Activated T-cell treated with anti-CD3 and anti-CD28 coated beads, Interleukin-2, amount 50 U/mL, for 72 hours (primary cell): Measurements from ENCODE around the gene FBXL15. TPM values are rescaled to one million over a fixed set of nuclear protein-coding genes. Genes with fewer than 3 reads are reported as not detected.

Source experiments
- ATAC-seq, 2 donors: fragments of 150-1000 bp; cut with Tn5 transposase; replicated peaks in 1 of 2; 2 replicates each; pipeline ENCODE4 v1.10.0; 2021; ENCODE audit warnings: moderate library complexity in 2 of 2, mild to moderate bottlenecking in 1 of 2
- DNase-seq, 2 donors: peaks; one replicate each; pipeline ENCODE4 v3.0.0; 2021 to 2022; ENCODE audit warnings: mixed read lengths in 1 of 2
- H3K27ac Mint-ChIP-seq: one replicate; pipeline ENCODE4 v1.8.0; 2022; ENCODE audit warnings: mild to moderate bottlenecking, moderate library complexity, mixed read lengths
- H3K27me3 Mint-ChIP-seq: one replicate; pipeline ENCODE4 v1.8.0; 2022; ENCODE audit warnings: low read depth, mixed read lengths
- H3K36me3 Mint-ChIP-seq, 2 donors: one replicate each; pipeline ENCODE4 v1.8.0; 2022; ENCODE audit warnings: mixed read lengths in 2 of 2, mild to moderate bottlenecking in 1 of 2; ENCODE audit not compliant: insufficient read depth in 2 of 2
- H3K4me1 Mint-ChIP-seq: one replicate; pipeline ENCODE4 v1.8.0; 2022; ENCODE audit warnings: low read depth, mixed read lengths
- H3K4me3 Mint-ChIP-seq, 2 donors: one replicate each; pipeline ENCODE4 v1.8.0; 2022; ENCODE audit warnings: mild to moderate bottlenecking in 2 of 2, mixed read lengths in 2 of 2, moderate library complexity in 2 of 2
- H3K9me3 Mint-ChIP-seq, 2 donors: one replicate each; pipeline ENCODE4 v1.8.0; 2022; ENCODE audit warnings: mixed read lengths in 2 of 2
- total RNA-seq, 2 donors: library from RNA; stranded (reverse); gene quantifications; one replicate each; pipeline ENCODE4 v1.2.3, GENCODE V29; 2022

FBXL15 gene
- total RNA-seq, 2 donors from 2014 or later = 15.3 TPM

GRCh38 chr10:102419269-102420180 is 1.1 kb upstream of the FBXL15 start:
- Mint-ChIP-seq H3K36me3 (peaks cover 2% of the 10 kb centered on the region in 2 donors), H3K27me3 (peaks cover 26% of the 10 kb centered on the region), H3K9me3 (no peaks in the 10 kb centered on the region), H3K4me1 (peaks cover 34% of the 10 kb centered on the region), H3K27ac (peak overlapping the region; percentile 67), H3K4me3 (peak overlapping the region; percentile 88 to 99)
- DNase-seq (peak; percentile 74 to 76), ATAC-seq (no peak)

DNA sequence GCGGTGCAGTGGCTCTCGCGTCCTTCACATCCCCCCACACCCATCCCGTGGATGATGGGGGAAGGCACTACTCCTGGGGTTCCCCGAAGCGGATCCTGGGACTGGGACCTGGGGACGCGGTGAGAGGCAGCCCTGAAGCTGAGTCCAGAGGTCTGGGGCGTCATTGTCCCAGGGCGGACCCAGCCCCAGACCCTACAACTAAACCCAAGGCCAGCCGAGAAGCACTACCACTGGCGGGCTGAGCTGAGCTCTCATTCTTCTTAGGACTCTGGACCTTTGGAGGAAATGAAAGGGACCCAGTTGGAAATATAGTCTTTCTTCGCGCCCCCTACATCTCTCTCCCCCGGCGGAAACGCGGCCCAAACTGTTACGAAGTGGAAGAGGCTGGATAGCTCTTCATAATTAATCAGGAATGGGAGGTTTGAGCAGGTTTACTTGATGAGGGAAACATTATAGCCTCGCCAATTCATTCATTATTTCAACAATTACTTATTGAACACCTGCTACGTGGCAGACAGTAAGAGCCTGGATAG is 389 bp upstream of the FBXL15 start:
- Mint-ChIP-seq H3K36me3 (peaks cover 2% of the 10 kb centered on the region in 2 donors), H3K27me3 (peaks cover 26% of the 10 kb centered on the region), H3K27ac (peak overlapping the region; percentile 89), H3K4me3 (peak overlapping the region; percentile 88 to 99), H3K4me1 (peaks cover 34% of the 10 kb centered on the region), H3K9me3 (no peaks in the 10 kb centered on the region)
- DNase-seq (no peak), ATAC-seq (no peak)

DNA sequence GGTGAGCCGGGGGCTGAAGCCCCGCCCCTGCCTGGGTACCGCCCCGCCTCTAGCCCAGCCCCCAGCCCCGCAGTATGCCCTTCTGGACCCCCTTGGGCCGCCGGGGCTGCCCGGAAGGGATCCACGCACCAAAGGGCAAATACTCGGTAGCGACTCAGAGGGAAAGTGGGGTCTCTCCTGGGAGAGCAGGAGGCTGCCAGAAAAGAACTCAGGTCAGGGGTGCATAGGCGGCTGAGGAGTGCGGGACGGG is 796 bp downstream of the FBXL15 start:
- Mint-ChIP-seq H3K27me3 (peaks cover 26% of the 10 kb centered on the region), H3K36me3 (peaks cover 2% of the 10 kb centered on the region in 2 donors), H3K4me3 (peak overlapping the region; percentile 88 to 99), H3K9me3 (no peaks in the 10 kb centered on the region), H3K27ac (no peak overlapping the region), H3K4me1 (peaks cover 44% of the 10 kb centered on the region)
- ATAC-seq (no peak), DNase-seq (no peak)

- ATAC-seq (peak; percentile 8 to 17), DNase-seq (peak in 1 of 2 donors; percentile 52)
- Mint-ChIP-seq H3K27ac (peak overlapping the region; percentile 27), H3K9me3 (no peaks in the 10 kb centered on the region), H3K36me3 (peaks cover 2% of the 10 kb centered on the region in 2 donors), H3K4me1 (peaks cover 49% of the 10 kb centered on the region), H3K27me3 (peaks cover 24% of the 10 kb centered on the region), H3K4me3 (peak overlapping the region; percentile 88 to 99)
Observed at GRCh38 chr10:102421757-102422512, 1.3 kb downstream of the FBXL15 start.

- ATAC-seq = peak; percentile 18 to 25
- Mint-ChIP-seq H3K9me3 (no peaks in the 10 kb centered on the region), H3K4me1 (peaks cover 56% of the 10 kb centered on the region), H3K36me3 (peaks cover 2% of the 10 kb centered on the region in 2 donors), H3K4me3 (peak overlapping the region; percentile 88 to 99), H3K27ac (peak overlapping the region; percentile 27), H3K27me3 (peaks cover 17% of the 10 kb centered on the region)
- peak; percentile 74 to 75 for DNase-seq
Observed at GRCh38 chr10:102422545-102423129, 2.0 kb downstream of the FBXL15 start.

DNA sequence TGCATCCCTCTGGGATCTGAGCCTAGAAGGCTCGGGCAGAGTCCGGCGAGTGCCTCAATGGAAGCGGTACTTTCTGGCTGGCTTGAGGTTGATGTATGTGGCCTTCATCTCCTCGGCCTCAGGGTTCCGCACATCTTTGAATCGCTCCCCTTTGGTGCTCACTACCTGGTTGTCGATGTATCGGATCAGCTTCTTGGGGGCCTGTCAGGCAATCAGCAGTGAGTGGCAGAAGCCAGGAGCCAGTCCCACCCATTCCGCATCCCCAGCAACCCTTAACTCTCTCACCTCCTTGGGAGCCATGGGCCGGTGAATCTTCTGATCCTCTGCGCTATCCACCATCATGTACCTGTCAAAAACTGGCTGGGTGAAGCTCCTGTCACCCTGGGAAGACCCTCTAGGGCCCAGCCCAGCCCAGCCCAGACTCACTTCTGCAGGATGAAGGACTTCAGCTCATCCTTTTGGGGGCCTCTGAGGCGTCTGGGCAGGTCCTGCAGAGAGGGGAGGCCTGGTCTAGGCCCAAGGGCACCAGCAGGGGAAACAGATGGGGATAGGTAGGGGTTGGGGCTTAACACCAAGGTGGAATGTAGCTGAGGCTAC is 2.8 kb downstream of the FBXL15 start:
- Mint-ChIP-seq H3K9me3 (no peaks in the 10 kb centered on the region), H3K4me3 (peak overlapping the region in 1 of 2 donors; percentile 32), H3K27me3 (peaks cover 8% of the 10 kb centered on the region), H3K36me3 (peaks cover 2% of the 10 kb centered on the region in 2 donors), H3K27ac (no peak overlapping the region), H3K4me1 (peaks cover 58% of the 10 kb centered on the region)
- ATAC-seq = no peak
- DNase-seq = no peak

DNA sequence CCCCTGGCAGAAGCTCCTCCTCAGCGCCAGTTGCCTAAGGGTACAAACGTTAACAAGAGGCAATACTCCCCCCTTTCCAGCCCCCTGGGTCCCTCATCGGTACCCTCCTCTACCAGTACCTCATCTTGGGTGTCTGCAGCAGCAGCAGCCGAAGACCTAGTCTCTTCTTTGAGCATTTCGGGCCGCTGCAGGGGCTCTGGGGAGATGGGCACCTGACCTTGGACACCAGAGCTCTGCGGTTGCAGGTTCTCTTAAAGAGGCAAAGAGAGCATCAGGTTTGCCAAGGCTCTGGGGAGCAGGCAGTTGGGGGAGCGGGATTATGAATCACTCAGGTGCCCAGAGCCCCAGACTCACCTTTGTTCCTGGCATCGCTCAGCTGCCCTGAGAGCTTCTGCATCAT is 3.5 kb downstream of the FBXL15 start:
- DNase-seq = no peak
- ATAC-seq = no peak
- Mint-ChIP-seq H3K9me3 (no peaks in the 10 kb centered on the region), H3K4me3 (no peak overlapping the region), H3K4me1 (peaks cover 55% of the 10 kb centered on the region), H3K27me3 (peaks cover 2% of the 10 kb centered on the region), H3K27ac (no peak overlapping the region), H3K36me3 (peaks cover 2% of the 10 kb centered on the region in 2 donors)

- no peak for ATAC-seq
- Mint-ChIP-seq H3K27me3 (no peaks in the 10 kb centered on the region), H3K9me3 (no peaks in the 10 kb centered on the region), H3K27ac (no peak overlapping the region), H3K4me1 (peaks cover 49% of the 10 kb centered on the region), H3K4me3 (no peak overlapping the region), H3K36me3 (peaks cover 2% of the 10 kb centered on the region in 2 donors)
- DNase-seq = no peak
Observed at GRCh38 chr10:102424916-102425315, 4.3 kb downstream of the FBXL15 start.

DNA sequence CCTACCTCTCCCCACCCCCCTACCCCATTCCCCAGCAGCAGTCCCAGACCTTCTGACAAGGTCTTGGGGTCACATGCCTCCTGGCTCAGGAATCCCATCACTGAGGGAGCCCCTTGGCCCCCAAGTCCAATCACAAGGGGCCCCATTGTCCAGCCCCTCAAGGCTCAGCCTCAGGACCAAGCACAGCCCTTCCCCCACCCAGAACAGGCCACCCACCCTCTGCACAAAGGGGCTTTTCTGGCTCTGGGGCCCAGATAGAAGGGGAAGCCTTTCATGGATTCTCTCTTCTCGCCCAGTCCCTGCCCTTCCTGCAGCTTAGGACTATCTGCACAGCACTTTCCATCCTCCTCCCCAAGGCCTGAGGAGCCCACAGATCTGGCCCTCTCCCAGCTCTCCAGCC is 4.8 kb downstream of the FBXL15 start:
- Mint-ChIP-seq H3K27me3 (no peaks in the 10 kb centered on the region), H3K36me3 (peaks cover 2% of the 10 kb centered on the region in 2 donors), H3K4me1 (peaks cover 43% of the 10 kb centered on the region), H3K27ac (no peak overlapping the region), H3K4me3 (no peak overlapping the region), H3K9me3 (no peaks in the 10 kb centered on the region)
- ATAC-seq (no peak), DNase-seq (no peak)

DNA sequence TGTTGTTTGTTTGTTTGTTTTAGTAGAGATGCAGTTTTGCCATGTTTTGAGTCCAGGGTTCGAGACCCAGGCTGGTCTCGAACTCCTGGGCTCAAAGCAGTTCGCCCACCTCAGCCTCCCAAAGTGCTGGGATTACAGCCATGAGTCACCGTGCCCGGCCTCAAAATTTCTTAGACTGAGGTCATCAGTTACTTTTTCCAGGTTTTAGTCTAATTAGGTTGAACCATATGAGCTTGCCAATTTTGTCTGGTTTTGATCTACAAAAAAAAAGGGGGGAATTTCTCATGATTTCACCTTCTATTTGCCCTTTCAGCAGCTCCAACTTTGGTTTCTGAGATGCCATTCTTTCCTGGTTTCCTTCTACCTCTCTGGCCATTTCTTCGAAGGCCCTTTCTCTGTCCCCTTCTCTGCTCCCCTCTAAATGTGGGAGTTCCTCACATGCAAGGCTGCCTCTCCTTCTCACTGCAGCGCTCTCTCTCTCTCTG is 6.2 kb downstream of the FBXL15 start:
- H3K9me3 Mint-ChIP-seq = no peaks in the 10 kb centered on the region
- peak overlapping the region; percentile 7 for H3K27ac Mint-ChIP-seq
- no peak for DNase-seq
- ATAC-seq = no peak
- no peak overlapping the region for H3K4me3 Mint-ChIP-seq
- no peaks in the 10 kb centered on the region for H3K27me3 Mint-ChIP-seq
- H3K4me1 Mint-ChIP-seq = peaks cover 48% of the 10 kb centered on the region
- H3K36me3 Mint-ChIP-seq = peaks cover 0 to 2% of the 10 kb centered on the region in 2 donors

DNA sequence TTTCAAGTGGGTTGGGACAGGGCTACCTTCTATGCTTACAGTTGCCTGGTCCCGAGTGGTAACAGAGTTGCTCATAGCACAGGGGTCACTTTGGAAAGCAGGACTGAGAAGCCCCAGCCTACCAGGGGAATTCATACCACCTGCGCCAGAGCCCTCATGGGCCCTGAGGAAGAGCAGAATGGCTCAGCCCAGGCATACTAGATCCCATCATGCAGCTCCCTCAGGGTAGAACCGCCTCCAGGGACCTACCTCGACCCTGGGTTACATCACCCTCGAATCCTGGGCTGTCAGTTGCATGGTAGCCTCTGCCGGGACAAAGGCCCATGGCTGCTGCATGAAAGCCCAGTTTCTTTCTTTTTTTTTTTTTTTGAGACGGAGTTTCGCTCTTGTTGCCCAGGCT is 8.8 kb downstream of the FBXL15 start:
- Mint-ChIP-seq H3K27me3 (no peaks in the 10 kb centered on the region), H3K27ac (no peak overlapping the region), H3K36me3 (peaks cover 2 to 6% of the 10 kb centered on the region in 2 donors), H3K4me1 (peaks cover 52% of the 10 kb centered on the region), H3K4me3 (no peak overlapping the region), H3K9me3 (no peaks in the 10 kb centered on the region)
- ATAC-seq (no peak), DNase-seq (no peak)

DNA sequence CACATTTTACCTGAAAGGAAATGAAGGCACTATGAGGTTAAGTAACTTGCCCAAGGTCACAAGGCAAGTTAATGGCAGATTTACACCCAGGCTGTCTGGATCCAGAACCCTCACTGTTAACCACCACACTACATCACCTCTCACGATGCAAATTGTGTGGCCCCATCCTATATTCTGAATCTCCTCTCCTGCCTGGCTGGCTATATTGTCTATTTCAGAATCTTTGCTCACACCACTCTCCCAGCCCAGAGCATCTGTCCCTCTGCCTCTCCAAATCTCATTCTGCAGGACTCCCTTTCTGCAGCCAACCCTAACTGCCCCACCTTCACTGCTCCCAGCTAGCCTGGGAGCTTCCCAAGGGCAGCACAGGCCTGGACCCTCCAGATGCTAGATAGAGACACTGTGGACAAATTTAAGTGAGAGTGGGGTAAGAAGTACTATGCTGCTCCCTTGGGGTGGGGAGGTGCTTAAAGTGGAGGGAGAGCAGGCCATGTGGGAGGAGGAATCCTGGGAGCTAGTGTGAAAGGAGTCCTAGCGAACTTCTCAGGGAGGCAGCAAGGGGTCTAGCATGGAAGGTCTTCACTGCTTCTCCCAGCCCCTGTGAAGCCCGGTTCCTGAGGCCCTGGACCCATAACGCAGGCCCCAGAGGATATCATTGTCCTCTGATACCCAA is 11.0 kb downstream of the FBXL15 start:
- Mint-ChIP-seq H3K27ac (peak overlapping the region; percentile 96), H3K4me3 (peak overlapping the region; percentile 84 to 96), H3K27me3 (no peaks in the 10 kb centered on the region), H3K4me1 (peaks cover 59% of the 10 kb centered on the region), H3K36me3 (peaks cover 2 to 6% of the 10 kb centered on the region in 2 donors), H3K9me3 (no peaks in the 10 kb centered on the region)
- no peak for ATAC-seq
- DNase-seq = no peak
